ENCODE data around the gene MICAL3.

DNA sequence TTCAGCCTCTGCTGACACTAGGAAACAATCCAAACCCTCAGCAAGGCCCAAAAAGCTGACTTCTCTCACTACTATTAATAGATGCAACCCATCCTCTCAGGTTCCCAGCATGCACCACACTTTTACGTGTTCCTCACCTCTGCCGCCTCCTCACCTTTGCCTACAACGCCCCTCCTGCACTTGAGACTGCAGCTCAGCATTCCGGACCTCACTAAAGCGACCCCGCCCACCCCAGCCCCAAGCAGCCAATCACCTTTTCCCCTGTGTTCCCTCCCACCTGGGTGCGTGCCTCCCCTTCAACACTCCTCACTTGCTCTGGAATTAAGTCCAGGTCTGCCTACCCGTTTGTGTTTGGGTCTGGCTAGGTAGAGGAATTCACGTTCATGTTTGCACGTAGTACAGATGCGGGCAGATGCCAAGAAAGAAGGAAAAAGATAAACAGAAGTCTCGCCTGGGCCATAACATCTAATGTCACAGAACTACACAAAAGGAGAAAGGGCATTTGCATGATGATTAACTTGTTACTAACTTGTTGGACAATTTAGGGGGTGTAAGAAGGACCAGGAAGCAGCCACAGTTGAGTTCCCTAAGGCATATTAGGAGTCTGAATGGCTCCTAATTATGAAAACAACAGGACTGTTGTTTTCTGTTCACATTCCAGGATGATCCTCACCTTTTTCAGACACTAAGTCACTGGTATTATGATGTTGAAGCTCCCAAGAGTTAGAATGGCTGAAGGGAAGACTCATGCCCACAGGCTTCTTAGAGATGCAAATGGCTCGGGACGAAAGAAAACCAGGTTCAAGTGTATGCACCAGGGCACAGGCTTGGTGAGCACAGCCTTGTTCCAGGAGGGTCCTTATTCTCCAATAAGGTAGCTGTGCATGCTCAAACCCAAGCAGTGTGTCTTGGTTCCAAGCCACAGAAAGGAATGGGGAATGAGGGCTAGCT, 102.2 kb downstream of the MICAL3 start:
- TF ChIP-seq POLR2A (IDR thresholded peaks at IDR 0.05): no peak
- TF ChIP-seq, protein P1, sequence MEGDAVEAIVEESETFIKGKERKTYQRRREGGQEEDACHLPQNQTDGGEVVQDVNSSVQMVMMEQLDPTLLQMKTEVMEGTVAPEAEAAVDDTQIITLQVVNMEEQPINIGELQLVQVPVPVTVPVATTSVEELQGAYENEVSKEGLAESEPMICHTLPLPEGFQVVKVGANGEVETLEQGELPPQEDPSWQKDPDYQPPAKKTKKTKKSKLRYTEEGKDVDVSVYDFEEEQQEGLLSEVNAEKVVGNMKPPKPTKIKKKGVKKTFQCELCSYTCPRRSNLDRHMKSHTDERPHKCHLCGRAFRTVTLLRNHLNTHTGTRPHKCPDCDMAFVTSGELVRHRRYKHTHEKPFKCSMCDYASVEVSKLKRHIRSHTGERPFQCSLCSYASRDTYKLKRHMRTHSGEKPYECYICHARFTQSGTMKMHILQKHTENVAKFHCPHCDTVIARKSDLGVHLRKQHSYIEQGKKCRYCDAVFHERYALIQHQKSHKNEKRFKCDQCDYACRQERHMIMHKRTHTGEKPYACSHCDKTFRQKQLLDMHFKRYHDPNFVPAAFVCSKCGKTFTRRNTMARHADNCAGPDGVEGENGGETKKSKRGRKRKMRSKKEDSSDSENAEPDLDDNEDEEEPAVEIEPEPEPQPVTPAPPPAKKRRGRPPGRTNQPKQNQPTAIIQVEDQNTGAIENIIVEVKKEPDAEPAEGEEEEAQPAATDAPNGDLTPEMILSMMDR (IDR thresholded peaks at IDR 0.05): no peak
- no peak for TF ChIP-seq POLR2AphosphoS5 (IDR thresholded peaks at IDR 0.05)
- no peak for TF ChIP-seq EP300 (IDR thresholded peaks at IDR 0.05; ENCODE audit: low read depth)
